Islet of Langerhans (tissue), 1 donor: Measurements from ENCODE around the gene BIRC7.

Experiments
- FAIRE-seq: peaks from one replicate; lab custom pipeline; 2011; peaks lifted over from hg19 to GRCh38; lab: Jason Lieb, UNC

BIRC7 gene

DNA sequence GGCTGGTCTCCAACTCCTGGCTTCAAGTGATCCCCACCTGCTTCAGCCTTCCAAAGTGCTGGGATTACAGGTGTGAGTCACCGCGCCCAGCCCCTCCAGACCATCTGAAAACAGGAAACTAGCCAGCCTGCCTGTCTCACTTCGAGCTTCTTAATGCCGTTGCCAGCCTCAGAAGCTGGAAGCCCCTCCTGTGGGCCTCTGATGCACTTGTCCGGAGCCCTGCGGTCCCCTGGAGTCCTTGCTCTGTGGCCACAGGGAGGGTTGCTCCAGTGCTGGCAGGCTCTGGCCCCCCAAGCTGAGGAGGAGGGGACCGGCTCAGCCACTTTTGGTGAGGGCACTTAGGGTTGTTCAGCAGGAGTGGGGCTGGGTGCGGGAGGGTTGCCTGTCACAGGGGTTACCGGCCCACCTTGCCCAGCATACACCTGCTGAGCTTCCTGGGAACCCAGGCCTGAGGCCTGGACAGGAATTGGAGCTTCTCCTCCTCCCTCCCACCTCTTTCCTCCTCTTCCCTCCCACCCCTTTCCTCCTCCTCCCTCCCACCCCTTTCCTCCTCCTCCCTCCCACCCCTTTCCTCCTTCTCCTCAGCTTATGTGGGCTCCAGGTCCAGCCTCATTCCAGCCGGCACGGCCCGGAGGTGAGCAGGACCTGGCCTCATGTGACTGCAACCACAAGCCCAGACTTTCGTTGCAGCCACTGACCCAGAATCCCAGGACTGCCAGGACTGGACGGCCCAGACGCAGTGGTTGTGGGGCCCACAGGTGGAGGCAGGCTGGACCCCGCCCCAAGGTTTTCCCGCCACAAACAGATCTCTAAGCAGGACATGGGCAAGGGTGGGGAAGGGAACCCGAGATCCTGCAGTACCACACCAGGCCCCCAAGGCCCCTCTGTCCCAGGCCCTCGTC lies 9.4 kb upstream of the BIRC7 start:
- no peak for FAIRE-seq

DNA sequence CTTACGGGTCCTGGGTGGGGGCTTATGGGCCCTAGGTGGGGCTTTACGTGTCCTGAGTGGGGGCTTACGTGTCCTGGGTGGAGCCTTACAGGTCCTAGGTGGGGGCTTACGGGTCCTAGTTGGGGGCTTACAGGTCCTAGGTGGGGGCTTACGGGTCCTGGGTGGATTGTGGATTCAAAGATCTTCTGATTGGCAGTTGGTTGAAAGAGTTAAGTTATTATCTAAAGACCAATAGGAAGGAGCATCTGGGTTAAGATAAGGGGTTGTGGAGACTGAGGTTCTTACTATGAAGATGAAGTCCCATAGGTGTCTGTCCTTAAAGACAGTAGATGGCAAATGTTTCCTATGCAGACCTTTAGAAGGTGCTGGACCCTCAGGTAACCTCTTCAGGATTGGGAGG lies 8.4 kb upstream of the BIRC7 start:
- no peak for FAIRE-seq

DNA sequence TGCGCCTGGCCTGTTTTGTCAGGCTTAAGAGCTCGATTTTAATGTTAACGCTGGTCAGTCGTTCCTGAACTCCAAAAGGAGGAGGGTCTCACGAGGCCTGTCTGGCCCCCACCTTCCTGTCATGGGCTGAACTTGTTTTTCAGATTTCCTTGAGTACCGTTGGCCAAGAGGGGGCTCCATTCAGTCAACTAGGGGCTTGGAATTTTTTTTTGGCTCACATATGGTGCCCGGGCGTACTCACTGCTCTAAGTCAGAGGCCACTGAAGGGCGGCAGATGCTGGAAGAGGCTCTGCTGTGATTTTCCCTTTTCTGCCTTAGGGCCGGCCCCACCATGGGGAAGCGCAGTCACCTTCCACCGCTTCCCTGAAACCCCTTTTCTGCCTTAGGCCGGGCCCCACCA lies 6.9 kb upstream of the BIRC7 start:
- no peak for FAIRE-seq

DNA sequence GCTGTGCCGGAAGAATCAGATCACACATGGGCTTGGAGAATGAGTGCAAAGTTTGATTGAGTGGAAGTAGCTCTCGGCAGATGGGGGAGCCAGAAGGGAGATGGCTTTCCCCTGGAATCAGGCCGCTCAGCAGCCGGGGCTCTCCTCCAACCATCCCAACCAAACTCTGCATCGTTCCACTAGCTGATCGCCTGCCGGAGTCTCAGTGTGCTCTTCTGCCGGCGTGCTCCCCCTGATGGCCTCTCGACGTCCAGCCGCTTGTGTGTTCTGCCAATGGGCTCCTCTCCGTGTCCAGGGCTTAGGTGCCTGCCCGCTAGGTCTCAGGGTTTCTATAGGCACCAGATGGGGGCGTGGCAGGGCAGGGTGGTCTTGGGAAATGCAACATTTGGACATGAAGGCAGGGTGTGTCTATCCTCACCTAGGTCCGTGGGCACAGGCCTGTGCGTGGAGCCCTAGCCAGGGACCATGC lies 4.9 kb upstream of the BIRC7 start:
- FAIRE-seq = no peak

DNA sequence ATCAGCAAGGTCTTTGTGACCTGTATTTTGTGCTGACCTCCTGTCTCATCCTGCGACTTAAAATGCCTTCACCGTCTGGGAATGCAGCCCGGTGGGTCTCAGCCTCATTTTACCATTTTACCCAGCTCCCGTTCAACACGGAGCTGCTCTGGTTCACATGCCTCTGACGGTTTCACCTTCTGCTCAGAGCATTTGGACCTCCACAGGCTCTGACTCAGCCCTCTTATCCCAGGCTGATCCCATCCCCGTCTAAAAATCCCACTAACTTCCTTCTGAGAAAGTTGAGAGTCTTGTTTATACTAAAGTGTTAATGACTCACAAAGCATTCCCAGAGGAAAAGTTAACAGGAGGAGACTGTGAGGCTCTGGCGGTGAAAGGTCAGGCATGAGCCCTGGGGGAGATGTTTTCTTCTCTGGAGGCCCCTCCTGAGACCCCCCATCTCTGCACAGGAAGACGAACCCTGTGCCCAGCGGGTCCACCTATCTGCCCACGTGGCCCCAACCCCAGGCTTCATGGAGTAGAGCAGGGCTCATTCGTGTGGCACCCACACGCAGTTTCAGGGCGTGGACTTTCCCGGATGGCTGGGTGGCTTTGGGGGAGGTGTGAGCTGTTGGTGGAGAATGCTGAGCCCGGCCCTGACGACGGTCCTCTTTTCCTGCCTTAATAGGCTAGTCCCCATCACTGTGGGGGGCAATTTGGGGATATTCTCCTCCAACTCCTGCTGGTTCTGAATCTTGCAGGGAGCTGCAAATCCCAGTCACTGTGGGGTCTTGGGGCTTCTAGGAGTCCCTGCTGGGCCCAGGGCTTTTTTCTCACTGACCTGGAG lies 3.3 kb upstream of the BIRC7 start:
- no peak for FAIRE-seq

DNA sequence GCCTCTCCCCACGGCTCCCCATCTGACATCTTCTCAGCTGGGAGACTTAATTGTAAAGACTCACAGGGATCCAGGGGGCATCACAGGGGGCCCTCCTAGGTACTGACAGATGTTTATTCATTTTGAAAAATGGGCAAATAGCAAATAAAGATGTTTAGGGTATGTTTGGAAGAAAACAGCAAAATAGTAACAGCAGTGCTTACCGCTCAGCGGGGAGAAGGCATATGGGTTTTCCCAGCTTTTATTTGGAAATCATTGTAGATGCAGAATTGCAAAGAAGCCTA lies 2.7 kb upstream of the BIRC7 start:
- FAIRE-seq = no peak

DNA sequence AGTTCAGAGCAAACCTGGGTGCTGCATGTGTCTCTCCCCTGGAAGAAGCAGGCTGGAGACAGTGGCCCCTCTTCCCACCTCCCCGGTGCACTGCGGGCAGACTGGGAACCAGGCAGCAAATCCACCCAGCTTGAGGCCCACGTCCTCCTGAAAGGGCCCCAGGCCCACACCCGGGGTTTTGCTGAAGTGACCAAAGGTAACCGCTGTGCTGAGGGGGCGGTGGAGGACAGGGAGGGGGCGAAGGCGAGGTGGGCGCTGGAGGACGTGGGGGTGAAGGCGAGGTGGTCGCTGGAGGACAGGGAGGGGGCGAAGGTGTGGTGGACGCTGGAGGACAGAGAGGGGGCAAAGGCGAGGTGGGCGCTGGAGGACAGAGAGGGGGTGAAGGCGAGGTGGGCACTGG lies 1.8 kb upstream of the BIRC7 start:
- FAIRE-seq = no peak

DNA sequence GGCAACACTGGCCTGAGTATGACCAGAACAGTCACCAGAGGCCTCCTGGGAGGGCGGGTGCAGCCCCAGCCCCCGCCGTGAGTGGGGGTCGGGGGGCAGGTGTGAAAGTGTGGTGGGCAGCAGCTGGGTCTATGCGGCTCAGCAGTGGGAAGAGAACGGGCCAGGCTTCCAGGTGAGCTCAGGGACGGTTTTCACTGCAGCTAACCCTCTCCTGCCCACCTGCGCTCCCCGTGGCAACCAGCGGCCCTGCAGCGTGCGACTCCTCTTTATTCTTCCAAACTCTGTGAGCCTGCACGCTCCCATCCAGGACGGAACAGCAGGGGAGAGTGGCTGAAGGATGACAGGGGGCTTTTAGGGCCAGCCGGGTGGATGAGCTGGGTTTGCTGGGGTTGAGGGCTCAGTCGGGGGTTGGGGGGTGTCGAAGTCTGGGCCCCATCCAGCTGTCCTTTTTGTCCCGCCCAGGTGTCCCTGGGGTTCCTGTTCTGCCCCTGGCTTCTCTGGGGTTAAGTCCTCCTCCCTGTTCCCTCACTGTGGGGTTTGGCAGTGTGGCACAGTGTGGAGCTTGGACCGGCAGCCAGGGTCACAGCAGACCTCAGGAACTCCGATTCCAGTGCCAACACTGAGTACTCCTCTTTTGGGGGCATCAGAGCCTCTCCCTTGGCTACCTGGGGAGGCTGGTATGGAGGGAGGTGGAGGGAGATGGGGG lies 859 bp upstream of the BIRC7 start:
- FAIRE-seq = no peak

DNA sequence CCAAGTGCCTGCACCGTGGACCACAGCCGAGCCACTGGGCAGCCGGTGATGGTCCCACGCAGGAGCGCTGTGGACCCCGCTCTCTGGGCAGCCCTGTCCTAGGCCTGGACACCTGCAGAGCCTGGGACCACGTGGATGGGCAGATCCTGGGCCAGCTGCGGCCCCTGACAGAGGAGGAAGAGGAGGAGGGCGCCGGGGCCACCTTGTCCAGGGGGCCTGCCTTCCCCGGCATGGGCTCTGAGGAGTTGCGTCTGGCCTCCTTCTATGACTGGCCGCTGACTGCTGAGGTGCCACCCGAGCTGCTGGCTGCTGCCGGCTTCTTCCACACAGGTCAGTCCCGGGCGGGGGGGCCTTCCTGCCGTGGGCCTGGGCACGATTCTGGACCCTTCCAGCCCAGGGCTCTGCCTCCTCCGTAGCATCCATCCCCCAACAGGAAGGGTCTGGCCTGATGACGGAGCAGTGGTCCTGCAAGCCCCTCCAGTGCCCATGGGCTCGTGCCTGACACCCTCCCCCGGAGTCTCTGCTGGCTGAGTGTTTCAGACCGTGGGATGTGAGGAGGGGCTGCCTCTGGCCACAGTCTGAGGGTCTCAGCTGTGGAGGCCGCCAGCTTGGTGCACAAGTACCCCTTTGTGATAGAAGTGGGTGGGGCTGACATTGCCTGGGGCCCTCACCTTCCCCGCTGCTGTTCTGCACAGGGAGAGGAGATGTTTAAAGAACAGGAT lies 572 bp downstream of the BIRC7 start:
- no peak for FAIRE-seq

DNA sequence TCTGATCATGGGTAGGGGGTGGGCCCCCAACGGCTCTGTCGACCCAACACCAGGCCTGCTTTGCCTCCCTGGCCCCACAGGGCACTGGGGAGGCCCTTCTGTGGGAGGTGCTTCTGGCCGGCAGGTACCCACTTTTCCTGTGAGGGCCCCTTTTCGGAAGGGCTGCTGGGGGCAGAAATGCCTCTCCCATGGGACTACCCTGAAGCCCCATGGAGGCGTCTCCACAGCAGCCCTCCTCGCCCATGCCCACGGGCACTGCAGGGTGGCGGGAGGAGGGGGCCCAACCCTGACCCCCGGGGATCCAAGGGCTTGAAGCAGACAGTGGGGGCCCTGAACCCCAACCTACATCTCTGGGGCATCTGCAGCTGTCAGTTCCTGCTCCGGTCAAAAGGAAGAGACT lies 2.3 kb downstream of the BIRC7 start:
- no peak for FAIRE-seq

DNA sequence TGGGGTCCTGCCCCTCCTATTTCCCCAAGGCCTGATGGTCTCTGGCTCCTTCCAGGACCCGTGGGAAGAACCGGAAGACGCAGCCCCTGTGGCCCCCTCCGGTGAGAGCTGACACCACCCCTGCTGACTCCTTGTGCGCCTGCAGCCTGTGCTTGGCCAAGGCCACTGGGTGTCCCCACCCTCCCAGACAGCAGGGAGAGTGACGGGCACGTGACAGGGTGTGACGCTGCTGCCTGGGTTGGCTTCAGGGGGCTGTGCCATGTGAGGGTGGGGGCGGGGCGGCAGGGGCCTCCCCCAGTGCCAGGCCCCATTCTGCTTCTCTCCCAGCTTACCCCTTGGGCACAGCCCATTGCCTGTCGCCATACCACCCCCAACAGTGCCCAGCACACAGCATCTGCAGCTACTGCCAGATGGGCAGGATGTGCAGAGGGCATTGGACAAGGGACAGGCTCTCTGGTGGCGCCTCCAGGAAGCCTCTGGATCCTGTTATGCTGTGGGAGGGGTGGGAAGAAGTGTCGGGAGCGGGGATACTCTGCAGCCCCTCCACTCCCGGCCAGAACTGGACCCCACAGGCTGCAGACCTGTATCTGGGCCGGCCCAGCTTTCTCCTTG lies 2.9 kb downstream of the BIRC7 start:
- no peak for FAIRE-seq

DNA sequence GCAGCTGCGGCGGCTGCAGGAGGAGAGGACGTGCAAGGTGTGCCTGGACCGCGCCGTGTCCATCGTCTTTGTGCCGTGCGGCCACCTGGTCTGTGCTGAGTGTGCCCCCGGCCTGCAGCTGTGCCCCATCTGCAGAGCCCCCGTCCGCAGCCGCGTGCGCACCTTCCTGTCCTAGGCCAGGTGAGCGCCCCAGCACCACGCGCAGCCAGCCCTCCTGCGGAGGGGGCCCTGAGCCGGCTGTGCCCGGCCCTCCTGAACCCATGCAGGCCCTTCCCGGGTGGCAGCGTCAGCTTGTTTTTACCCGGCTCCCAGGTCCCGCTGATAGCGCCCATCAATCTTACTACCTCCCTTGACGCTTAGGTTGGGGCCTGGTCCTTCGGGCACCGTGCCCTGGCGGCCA lies 3.7 kb downstream of the BIRC7 start:
- no peak for FAIRE-seq

DNA sequence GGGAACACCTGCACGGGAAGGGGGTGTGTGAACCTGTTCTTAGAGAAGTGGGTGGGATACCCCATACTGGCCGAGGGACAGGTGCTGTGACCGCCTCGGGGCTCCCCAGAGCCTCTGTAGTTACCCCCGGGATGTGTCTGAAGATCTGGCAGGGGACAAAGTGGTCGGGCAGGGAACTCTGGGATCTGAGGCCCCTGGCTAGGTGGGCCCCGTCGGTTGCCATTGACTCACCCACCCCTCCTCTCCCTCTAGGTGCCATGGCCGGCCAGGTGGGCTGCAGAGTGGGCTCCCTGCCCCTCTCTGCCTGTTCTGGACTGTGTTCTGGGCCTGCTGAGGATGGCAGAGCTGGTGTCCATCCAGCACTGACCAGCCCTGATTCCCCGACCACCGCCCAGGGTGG lies 4.3 kb downstream of the BIRC7 start:
- FAIRE-seq = no peak

DNA sequence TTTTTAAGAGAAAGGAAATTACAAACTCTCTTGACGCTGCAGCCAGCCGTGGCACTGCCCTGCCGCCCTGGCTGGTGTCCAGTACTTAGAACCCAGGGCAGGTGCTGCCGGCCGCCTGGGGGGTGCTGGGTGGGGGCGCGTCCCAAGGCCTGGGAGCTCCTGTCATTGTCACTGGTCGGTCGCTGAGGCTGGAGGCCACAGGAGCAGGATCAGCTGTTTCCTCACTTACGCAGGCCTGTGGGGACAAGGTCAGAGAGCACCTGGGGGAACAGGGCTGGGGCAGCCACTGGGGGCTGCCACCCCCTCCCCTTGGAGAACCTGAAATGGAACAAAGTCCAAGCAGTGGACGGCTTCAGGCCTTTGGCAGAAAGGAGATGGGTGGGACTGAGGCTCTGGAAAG lies 5.6 kb downstream of the BIRC7 start:
- no peak for FAIRE-seq

DNA sequence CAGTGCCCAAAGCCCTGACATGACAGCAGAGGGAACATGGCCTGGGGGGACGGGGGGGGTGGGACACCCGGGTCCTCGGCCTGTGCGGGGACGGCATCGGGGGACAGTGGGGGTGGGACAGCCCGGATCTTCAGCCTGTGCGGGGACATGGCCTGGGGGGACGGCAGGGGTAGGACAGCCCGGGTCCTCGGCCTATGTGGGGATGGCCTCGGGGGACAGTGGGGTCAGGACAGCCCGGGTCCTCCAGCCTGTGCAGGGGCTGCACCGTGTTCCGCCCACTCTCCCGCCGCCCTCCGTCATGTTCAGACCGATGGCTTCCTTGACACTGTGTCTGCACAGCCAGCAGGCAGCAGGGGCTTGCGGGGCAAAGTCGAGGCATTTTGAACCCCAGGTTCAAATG lies 7.0 kb downstream of the BIRC7 start:
- FAIRE-seq = no peak

DNA sequence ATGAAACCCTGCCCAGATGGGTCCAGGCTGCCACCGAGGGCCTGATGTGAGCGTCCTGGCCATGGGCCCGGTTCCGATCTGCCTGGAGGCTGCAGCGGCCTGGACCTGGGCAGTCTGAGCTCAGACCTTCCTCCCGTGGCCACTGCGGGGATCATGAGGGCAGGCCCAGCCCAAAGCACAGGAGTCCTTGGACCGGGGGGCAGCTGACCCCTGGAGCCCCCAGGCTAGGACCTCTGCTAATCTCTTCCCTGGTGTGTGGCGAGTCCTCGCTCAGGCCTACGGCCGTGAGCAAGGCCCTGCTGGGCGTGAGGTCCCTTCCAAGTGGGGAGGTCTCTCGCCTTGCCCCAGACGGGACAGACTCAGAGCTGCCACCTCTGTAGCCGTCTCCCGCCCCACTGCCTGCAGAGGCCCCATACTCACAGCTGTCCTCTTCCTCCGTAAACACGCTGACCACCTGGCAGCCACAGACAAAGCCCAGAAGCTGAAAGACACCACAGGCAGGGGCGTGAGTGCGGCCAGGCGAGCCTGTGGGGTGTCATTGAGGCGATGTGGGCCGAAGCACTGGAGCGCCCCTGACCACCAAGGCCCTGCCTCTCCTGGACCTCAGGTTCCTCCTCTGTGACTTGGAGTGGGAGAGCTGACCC lies 8.0 kb downstream of the BIRC7 start:
- no peak for FAIRE-seq

DNA sequence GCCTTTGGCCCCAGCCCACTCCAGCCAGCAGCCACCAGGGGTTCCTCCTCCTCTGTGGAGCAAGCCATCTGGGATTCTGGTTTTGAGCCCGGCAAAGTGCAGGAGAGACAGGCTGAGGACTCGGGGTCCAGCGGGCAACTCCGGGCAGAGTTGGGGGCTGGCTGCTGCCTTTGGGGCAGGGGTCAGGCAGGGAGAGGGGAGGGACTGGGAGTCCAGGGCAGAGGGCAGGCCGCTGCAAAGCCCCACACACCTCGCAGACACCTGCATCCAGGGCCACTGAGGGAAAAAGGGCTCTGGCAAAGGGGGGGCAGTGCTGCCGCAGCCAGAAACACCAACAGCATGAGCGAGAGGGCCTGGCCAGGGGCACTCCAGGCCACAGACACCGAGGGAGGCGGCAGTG lies 8.8 kb downstream of the BIRC7 start:
- no peak for FAIRE-seq

DNA sequence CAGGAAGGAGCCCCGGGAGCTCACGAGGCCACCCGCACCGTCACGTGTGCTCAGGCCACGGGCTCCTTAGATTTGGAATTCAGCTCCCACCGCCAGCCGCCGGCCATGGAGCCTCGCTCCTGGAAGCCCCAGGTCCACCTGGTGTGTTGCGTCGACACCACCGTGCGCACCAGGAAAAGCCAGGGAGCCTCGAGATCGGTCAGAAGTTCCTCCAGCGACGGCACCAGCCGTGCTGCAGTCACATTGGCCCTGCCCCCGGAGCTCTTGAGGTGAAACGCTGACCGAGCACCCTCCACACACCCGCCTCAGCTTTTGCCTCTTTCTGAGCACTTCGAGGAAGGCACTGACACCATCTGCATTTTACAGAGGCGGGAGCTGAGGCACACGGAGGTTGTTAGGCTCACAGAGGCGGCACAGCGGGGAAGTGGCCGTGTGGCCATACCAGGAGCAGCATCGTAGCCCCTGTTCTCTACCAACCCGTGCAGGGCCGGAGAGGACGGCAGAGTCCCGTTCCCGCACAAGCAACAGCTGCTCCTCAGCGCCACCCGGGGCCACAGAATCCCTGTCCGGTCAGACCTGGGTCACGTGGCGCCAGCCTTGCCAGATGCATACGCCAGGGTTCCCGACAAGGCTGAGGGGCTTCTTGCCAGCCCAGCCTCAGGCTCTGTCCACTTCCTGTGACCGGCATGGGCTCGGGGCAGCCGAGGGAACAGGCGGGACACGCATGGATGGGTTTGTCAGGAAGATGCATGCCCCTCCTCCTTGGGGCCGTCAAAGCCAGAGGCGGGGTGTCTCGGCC lies 11.0 kb downstream of the BIRC7 start:
- no peak for FAIRE-seq

DNA sequence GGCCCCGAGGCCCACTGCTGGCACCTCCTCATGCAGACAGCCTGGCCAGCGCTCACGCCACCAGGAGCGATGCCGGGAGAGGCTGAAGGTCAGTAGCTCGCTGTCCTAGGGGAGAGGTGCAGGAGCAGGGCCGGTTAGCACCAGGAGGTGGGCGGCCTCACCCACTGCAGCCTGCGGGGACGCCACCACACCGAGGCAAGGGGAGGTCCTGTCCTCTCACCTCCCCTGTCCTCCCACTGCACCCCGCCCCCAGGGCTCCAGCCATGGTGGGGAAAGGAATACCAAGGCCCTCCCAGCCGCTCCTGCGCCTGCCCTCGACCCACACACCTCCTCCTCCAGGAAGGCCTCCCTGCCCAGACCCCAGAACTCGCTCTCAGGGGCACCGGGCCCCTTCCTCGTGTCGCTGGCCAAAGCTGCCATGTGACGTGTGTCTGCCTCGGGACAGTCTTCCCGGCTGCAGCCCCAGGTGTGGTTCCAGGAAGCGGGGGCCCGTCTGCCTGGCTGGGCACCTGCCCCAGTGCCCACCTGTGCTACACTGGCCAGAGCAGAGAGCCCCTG lies 12.0 kb downstream of the BIRC7 start:
- FAIRE-seq = no peak
